ENCODE measurements around the gene ZNF213.
A peak's percentile ranks its signal among the peaks of the same experiment; 100 is the strongest.

Gene ZNF213

GRCh38 chr16:3152027-3152276, 17.1 kb downstream of the ZNF213 start:
- Histone ChIP-seq H2AK5ac (ENCODE audit: low read length) (no peak overlapping the region), H4K5ac (ENCODE audit: low read length) (no peak overlapping the region), H3K36me3 (ENCODE audit: control insufficient read depth, insufficient read depth, low read length) (no peaks in the 10 kb centered on the region), H3K9ac (ENCODE audit: low read length) (peak overlapping the region; percentile 21), H3K79me2 (ENCODE audit: control insufficient read depth, insufficient read depth, low read length) (no peaks in the 10 kb centered on the region), H2BK120ac (ENCODE audit: low read depth, low read length) (no peak overlapping the region), H2BK5ac (ENCODE audit: low read length) (no peak overlapping the region), H3K56ac (ENCODE audit: low read length) (peak overlapping the region; percentile 42), H3K79me1 (ENCODE audit: low read length) (no peaks in the 10 kb centered on the region), H2BK15ac (replicated peaks; ENCODE audit: low read depth) (no peak overlapping the region), H3K27ac (ENCODE audit: low read depth, low read length) (no peak overlapping the region), H3K4me1 (ENCODE audit: control insufficient read depth, low read depth, low read length) (no peaks in the 10 kb centered on the region), H3K4me2 (ENCODE audit: low read length) (peak overlapping the region; percentile 38), H4K8ac (ENCODE audit: low read depth, low read length) (no peak overlapping the region), H3K27me3 (ENCODE audit: insufficient read depth, low read length, poor library complexity) (no peaks in the 10 kb centered on the region), H3K4ac (ENCODE audit: low read depth, low read length) (no peak overlapping the region), H3K18ac (ENCODE audit: low read length) (no peak overlapping the region), H3K4me3 (ENCODE audit: low read length) (no peak overlapping the region), H3K23ac (ENCODE audit: low read length) (no peak overlapping the region)
- DNase-seq, result no peak
- WGBS (ENCODE audit: extremely low coverage, insufficient coverage, low lambda C conversion rate), result no CpG with 5 or more reads among the region's 15 CpGs

- no peak overlapping the region for H2BK5ac ChIP-seq (ENCODE audit: low read length)
- H3K4ac ChIP-seq (ENCODE audit: low read depth, low read length), result no peak overlapping the region
- no peak overlapping the region for H4K5ac ChIP-seq (ENCODE audit: low read length)
- no peaks in the 10 kb centered on the region for H3K36me3 ChIP-seq (ENCODE audit: control insufficient read depth, insufficient read depth, low read length)
- no peaks in the 10 kb centered on the region for H3K79me2 ChIP-seq (ENCODE audit: control insufficient read depth, insufficient read depth, low read length)
- H3K79me1 ChIP-seq (ENCODE audit: low read length), result no peaks in the 10 kb centered on the region
- DNase-seq, result peak; percentile 97
- no peak overlapping the region for H3K27ac ChIP-seq (ENCODE audit: low read depth, low read length)
- H2BK15ac ChIP-seq (replicated peaks; ENCODE audit: low read depth), result no peak overlapping the region
- H2AK5ac ChIP-seq (ENCODE audit: low read length), result no peak overlapping the region
- peak overlapping the region; percentile 59 for H3K4me3 ChIP-seq (ENCODE audit: low read length)
- no peak overlapping the region for H2BK120ac ChIP-seq (ENCODE audit: low read depth, low read length)
- peak overlapping the region; percentile 90 for H3K4me2 ChIP-seq (ENCODE audit: low read length)
- H3K23ac ChIP-seq (ENCODE audit: low read length), result no peak overlapping the region
- peak overlapping the region; percentile 56 for H3K9ac ChIP-seq (ENCODE audit: low read length)
- peak overlapping the region; percentile 68 for H3K56ac ChIP-seq (ENCODE audit: low read length)
- WGBS (ENCODE audit: extremely low coverage, insufficient coverage, low lambda C conversion rate), result no CpG with 5 or more reads among the region's 42 CpGs
- H3K27me3 ChIP-seq (ENCODE audit: insufficient read depth, low read length, poor library complexity), result no peaks in the 10 kb centered on the region
- H3K18ac ChIP-seq (ENCODE audit: low read length), result no peak overlapping the region
- H3K4me1 ChIP-seq (ENCODE audit: control insufficient read depth, low read depth, low read length), result no peaks in the 10 kb centered on the region
- no peak overlapping the region for H4K8ac ChIP-seq (ENCODE audit: low read depth, low read length)
Observed at GRCh38 chr16:3152277-3152990, 17.6 kb downstream of the ZNF213 start.

GRCh38 chr16:3152991-3153368, 18.2 kb downstream of the ZNF213 start:
- WGBS (ENCODE audit: extremely low coverage, insufficient coverage, low lambda C conversion rate), result no CpG with 5 or more reads among the region's 8 CpGs
- no peaks in the 10 kb centered on the region for H3K79me1 ChIP-seq (ENCODE audit: low read length)
- no peak overlapping the region for H4K8ac ChIP-seq (ENCODE audit: low read depth, low read length)
- H3K4me3 ChIP-seq (ENCODE audit: low read length), result no peak overlapping the region
- DNase-seq, result no peak
- H2BK120ac ChIP-seq (ENCODE audit: low read depth, low read length), result no peak overlapping the region
- H2BK5ac ChIP-seq (ENCODE audit: low read length), result no peak overlapping the region
- no peaks in the 10 kb centered on the region for H3K4me1 ChIP-seq (ENCODE audit: control insufficient read depth, low read depth, low read length)
- no peak overlapping the region for H3K23ac ChIP-seq (ENCODE audit: low read length)
- H3K27ac ChIP-seq (ENCODE audit: low read depth, low read length), result no peak overlapping the region
- no peak overlapping the region for H3K4ac ChIP-seq (ENCODE audit: low read depth, low read length)
- H3K9ac ChIP-seq (ENCODE audit: low read length), result no peak overlapping the region
- H3K27me3 ChIP-seq (ENCODE audit: insufficient read depth, low read length, poor library complexity), result no peaks in the 10 kb centered on the region
- H3K56ac ChIP-seq (ENCODE audit: low read length), result no peak overlapping the region
- H3K18ac ChIP-seq (ENCODE audit: low read length), result no peak overlapping the region
- no peak overlapping the region for H2BK15ac ChIP-seq (replicated peaks; ENCODE audit: low read depth)
- H4K5ac ChIP-seq (ENCODE audit: low read length), result no peak overlapping the region
- no peak overlapping the region for H3K4me2 ChIP-seq (ENCODE audit: low read length)
- H3K79me2 ChIP-seq (ENCODE audit: control insufficient read depth, insufficient read depth, low read length), result no peaks in the 10 kb centered on the region
- no peak overlapping the region for H2AK5ac ChIP-seq (ENCODE audit: low read length)
- H3K36me3 ChIP-seq (ENCODE audit: control insufficient read depth, insufficient read depth, low read length), result no peaks in the 10 kb centered on the region

- no peaks in the 10 kb centered on the region for H3K79me2 ChIP-seq (ENCODE audit: control insufficient read depth, insufficient read depth, low read length)
- no peak overlapping the region for H3K4me2 ChIP-seq (ENCODE audit: low read length)
- H3K9ac ChIP-seq (ENCODE audit: low read length), result no peak overlapping the region
- H2AK5ac ChIP-seq (ENCODE audit: low read length), result no peak overlapping the region
- no peak overlapping the region for H4K8ac ChIP-seq (ENCODE audit: low read depth, low read length)
- H3K4ac ChIP-seq (ENCODE audit: low read depth, low read length), result no peak overlapping the region
- no peak overlapping the region for H2BK15ac ChIP-seq (replicated peaks; ENCODE audit: low read depth)
- no peak overlapping the region for H3K18ac ChIP-seq (ENCODE audit: low read length)
- H3K23ac ChIP-seq (ENCODE audit: low read length), result no peak overlapping the region
- no peaks in the 10 kb centered on the region for H3K4me1 ChIP-seq (ENCODE audit: control insufficient read depth, low read depth, low read length)
- H3K36me3 ChIP-seq (ENCODE audit: control insufficient read depth, insufficient read depth, low read length), result no peaks in the 10 kb centered on the region
- H3K27me3 ChIP-seq (ENCODE audit: insufficient read depth, low read length, poor library complexity), result no peaks in the 10 kb centered on the region
- no peaks in the 10 kb centered on the region for H3K79me1 ChIP-seq (ENCODE audit: low read length)
- no peak overlapping the region for H4K5ac ChIP-seq (ENCODE audit: low read length)
- no peak overlapping the region for H2BK5ac ChIP-seq (ENCODE audit: low read length)
- H3K27ac ChIP-seq (ENCODE audit: low read depth, low read length), result no peak overlapping the region
- H3K56ac ChIP-seq (ENCODE audit: low read length), result no peak overlapping the region
- WGBS (ENCODE audit: extremely low coverage, insufficient coverage, low lambda C conversion rate), result no CpG with 5 or more reads among the region's 2 CpGs
- no peak overlapping the region for H2BK120ac ChIP-seq (ENCODE audit: low read depth, low read length)
- no peak overlapping the region for H3K4me3 ChIP-seq (ENCODE audit: low read length)
- no peak for DNase-seq
Observed at GRCh38 chr16:3155181-3155580, 20.4 kb downstream of the ZNF213 start.

- no peak for DNase-seq
- no peak overlapping the region for H2AK5ac ChIP-seq (ENCODE audit: low read length)
- no peaks in the 10 kb centered on the region for H3K4me1 ChIP-seq (ENCODE audit: control insufficient read depth, low read depth, low read length)
- H4K8ac ChIP-seq (ENCODE audit: low read depth, low read length), result no peak overlapping the region
- no peak overlapping the region for H2BK5ac ChIP-seq (ENCODE audit: low read length)
- H3K18ac ChIP-seq (ENCODE audit: low read length), result no peak overlapping the region
- no peak overlapping the region for H3K4ac ChIP-seq (ENCODE audit: low read depth, low read length)
- no peak overlapping the region for H2BK120ac ChIP-seq (ENCODE audit: low read depth, low read length)
- H2BK15ac ChIP-seq (replicated peaks; ENCODE audit: low read depth), result no peak overlapping the region
- no peak overlapping the region for H3K4me3 ChIP-seq (ENCODE audit: low read length)
- no peak overlapping the region for H3K27ac ChIP-seq (ENCODE audit: low read depth, low read length)
- H3K79me1 ChIP-seq (ENCODE audit: low read length), result no peaks in the 10 kb centered on the region
- no peak overlapping the region for H4K5ac ChIP-seq (ENCODE audit: low read length)
- no peak overlapping the region for H3K9ac ChIP-seq (ENCODE audit: low read length)
- H3K23ac ChIP-seq (ENCODE audit: low read length), result no peak overlapping the region
- H3K79me2 ChIP-seq (ENCODE audit: control insufficient read depth, insufficient read depth, low read length), result no peaks in the 10 kb centered on the region
- H3K36me3 ChIP-seq (ENCODE audit: control insufficient read depth, insufficient read depth, low read length), result no peaks in the 10 kb centered on the region
- H3K4me2 ChIP-seq (ENCODE audit: low read length), result no peak overlapping the region
- WGBS (ENCODE audit: extremely low coverage, insufficient coverage, low lambda C conversion rate), result no CpG with 5 or more reads among the region's 3 CpGs
- no peaks in the 10 kb centered on the region for H3K27me3 ChIP-seq (ENCODE audit: insufficient read depth, low read length, poor library complexity)
- H3K56ac ChIP-seq (ENCODE audit: low read length), result no peak overlapping the region
Observed at GRCh38 chr16:3155972-3156371, 21.1 kb downstream of the ZNF213 start.
